Measurements from ENCODE around the gene PABPN1. TPM values are rescaled to one million over a fixed set of nuclear protein-coding genes. Genes with fewer than 3 reads are reported as not detected.
"Not testable (repeated sequence)": the region's sequence is repeated elsewhere in the genome, so short reads cannot be mapped to it uniquely, and the experiment has no call there.

The PABPN1 gene
- total and polyA plus RNA-seq, 9 of the 15 experiments (the other 6 are each of a cell fraction or from before 2014, with no cell fraction given): 32.6 to 388 (median 178) TPM

- BruUV-seq (replicated peaks); H3K4me1 ChIP-seq (replicated peaks in 1 of 2; ENCODE audit: control insufficient read depth in 2 of 2, insufficient read depth in 2 of 2, low read length in 2 of 2); ATAC-seq; DNase-seq (ENCODE audit: extremely low read depth in 1 of 4, low spot score in 3 of 4); H4K20me1 ChIP-seq (replicated peaks; ENCODE audit: control insufficient read depth, insufficient read depth, low read length); H3K27me3 ChIP-seq (ENCODE audit: control insufficient read depth in 2 of 2, insufficient read depth in 2 of 2, low read length in 2 of 2); H2AFZ ChIP-seq (ENCODE audit: low read depth, low read length); CTCF ChIA-PET (ENCODE audit: low intra/inter-chr PET ratio); in situ Hi-C loops (cut with MboI); H3K4me3 ChIP-seq; FAIRE-seq; H3K9me1 ChIP-seq (ENCODE audit: control insufficient read depth, insufficient read depth, low read length); H3K9me3 ChIP-seq (replicated peaks; ENCODE audit: control insufficient read depth, insufficient read depth, low read depth, low read length); H3K27ac ChIP-seq (ENCODE audit: extremely low read depth, low read depth, low read length); H3K9ac ChIP-seq (ENCODE audit: insufficient read depth in 1 of 2, low read depth in 2 of 2, low read length in 2 of 2); H3K4me2 ChIP-seq (ENCODE audit: insufficient read depth, low read length): not testable (repeated sequence)
- intact Hi-C loops (cut with micrococcal nuclease): loop anchor here (5.0 to 10.0 kb wide), 3 partner anchors 129 to 558 kb away; partner anchors contain the start of genes OXA1L, THTPA and ZFHX2
- 95% methylated on average over 3 of the region's 5 CpGs for WGBS (ENCODE audit: insufficient coverage, low coverage, missing lambda C conversion rate)
- Histone ChIP-seq H3K36me3 (ENCODE audit: control insufficient read depth, insufficient read depth, low read length) (peaks cover 43% of the 10 kb centered on the region; the same call in 2 of the 3 replicates), H3K79me2 (ENCODE audit: control insufficient read depth, insufficient read depth, low read length) (peaks cover 29% of the 10 kb centered on the region)
- POLR2A ChIA-PET: interaction anchor here (0.6 to 1.6 kb wide), 8 partner anchors 20 to 565 kb away, joined by 3 to 11 read pairs (median 3); partner anchors contain the start of gene OXA1L
These were observed 4.5 kb downstream of the PABPN1 start for GRCh38 chr14:23325746-23326145.

- ChIA-PET CTCF (ENCODE audit: low intra/inter-chr PET ratio) (interaction anchor here (0.7 to 2.4 kb wide), 3 partner anchors 62 to 549 kb away, joined by 3 to 10 read pairs (median 5); no protein-coding TSS in a partner anchor), POLR2A (interaction anchor here (0.5 to 1.6 kb wide), 15 partner anchors 9 to 561 kb away, joined by 3 to 11 read pairs (median 3); partner anchors contain the start of genes OXA1L and PPP1R3E)
- BruUV-seq (replicated peaks): no TSS peak
- in situ Hi-C loops (cut with MboI) (no loop called here), intact Hi-C loops (cut with micrococcal nuclease) (loop anchor here (5.0 to 10.0 kb wide), 3 partner anchors 128 to 559 kb away; partner anchors contain the start of genes OXA1L, THTPA and ZFHX2)
- Histone ChIP-seq H3K27ac (ENCODE audit: extremely low read depth, low read depth, low read length) (no peak overlapping the region), H3K79me2 (ENCODE audit: control insufficient read depth, insufficient read depth, low read length) (peaks cover 26% of the 10 kb centered on the region), H3K4me2 (ENCODE audit: insufficient read depth, low read length) (no peak overlapping the region), H3K9me3 (replicated peaks; ENCODE audit: control insufficient read depth, insufficient read depth, low read depth, low read length) (no peaks in the 10 kb centered on the region), H3K4me3 (no peak overlapping the region), H3K27me3 (ENCODE audit: control insufficient read depth in 2 of 2, insufficient read depth in 2 of 2, low read length in 2 of 2) (no peaks in the 10 kb centered on the region), H3K36me3 (ENCODE audit: control insufficient read depth, insufficient read depth, low read length) (peaks cover 43% of the 10 kb centered on the region; the same call in 2 of the 3 replicates), H4K20me1 (replicated peaks; ENCODE audit: control insufficient read depth, insufficient read depth, low read length) (no peaks in the 10 kb centered on the region; the same call in 1 of the 2 replicates), H3K4me1 (replicated peaks in 1 of 2; ENCODE audit: control insufficient read depth in 2 of 2, insufficient read depth in 2 of 2, low read length in 2 of 2) (peaks cover 3 to 8% of the 10 kb centered on the region in 2 experiments; a peak in 4 of 5 replicates), H3K9me1 (ENCODE audit: control insufficient read depth, insufficient read depth, low read length) (no peaks in the 10 kb centered on the region), H3K9ac (ENCODE audit: insufficient read depth in 1 of 2, low read depth in 2 of 2, low read length in 2 of 2) (no peak overlapping the region), H2AFZ (ENCODE audit: low read depth, low read length) (no peak overlapping the region)
- ATAC-seq (peak; percentile 28), FAIRE-seq (no peak), DNase-seq (ENCODE audit: extremely low read depth in 1 of 4, low spot score in 3 of 4) (no peak)
- 68% methylated on average over 13 of the region's 13 CpGs for WGBS (ENCODE audit: insufficient coverage, low coverage, missing lambda C conversion rate)
- TF ChIP-seq CREB3 (tag; conservative IDR thresholded peaks at IDR 0.05; ENCODE audit: low read depth): no peak
- TF ChIP-seq ZFP36 (IDR thresholded peaks at IDR 0.05; ENCODE audit: low read depth, low read length, partially characterized antibody): no peak
- no peak for TF ChIP-seq THRA (IDR thresholded peaks at IDR 0.05)
- TF ChIP-seq PHF21A (IDR thresholded peaks at IDR 0.05; ENCODE audit: borderline replicate concordance, low read depth): no peak
- TF ChIP-seq MTA2 (IDR thresholded peaks at IDR 0.05; ENCODE audit: low read depth): no peak
- no peak for TF ChIP-seq KLF13 (tag; IDR thresholded peaks at IDR 0.05; ENCODE audit: borderline replicate concordance, low read depth)
- no peak for TF ChIP-seq TRIM25 (IDR thresholded peaks at IDR 0.05; ENCODE audit: borderline replicate concordance)
- TF ChIP-seq ZNF12 (CRISPR knock-in tag; IDR thresholded peaks at IDR 0.05): no peak
These were observed 5.5 kb downstream of the PABPN1 start for GRCh38 chr14:23326491-23327332.

All from K562 (cell line).